Breast epithelium (tissue), 4 donors: Measurements from ENCODE around the gene CMTM6. TPM values are rescaled to one million over a fixed set of nuclear protein-coding genes. Genes with fewer than 3 reads are reported as not detected.

Experiments
- DNase-seq, 2 donors: peaks; one replicate each; pipeline ENCODE4 v3.0.0-alpha.2; 2019; ENCODE audit warnings: low spot score in 2 of 2
- H3K27ac ChIP-seq, 2 donors: fragments of 200-600 bp; sonication (generic) in 1 of 2; one replicate each; pipeline ENCODE4 v1.5.1; 2016 to 2019; ENCODE audit warnings: mild to moderate bottlenecking in 1 of 2
- H3K27me3 ChIP-seq, 2 donors: fragments of 200-600 bp; sonication (generic) in 1 of 2; one replicate each; pipeline versions ENCODE4 v1.5.1 to v1.6.0; 2017 to 2019; ENCODE audit warnings: control low read depth in 1 of 2, mild to moderate bottlenecking in 1 of 2
- H3K36me3 ChIP-seq: fragments of 200-600 bp; one replicate; pipeline ENCODE4 v1.5.1; 2019
- H3K4me1 ChIP-seq, 2 donors: fragments of 200-600 bp; sonication (generic); one replicate each; pipeline ENCODE4 v1.5.1; 2016 to 2019; ENCODE audit warnings: control low read depth in 1 of 2
- H3K4me3 ChIP-seq, 3 donors: fragments of 200-600 bp; sonication (generic); 1 replicate in 2 of 3; 2 replicates in 1 of 3; pipeline ENCODE4 v1.5.1; 2016 to 2019; ENCODE audit warnings: mild to moderate bottlenecking in 3 of 3, moderate library complexity in 2 of 3
- H3K9me3 ChIP-seq, 2 donors: fragments of 200-600 bp; sonication (generic) in 1 of 2; one replicate each; pipeline ENCODE4 v1.5.1; 2016 to 2019; ENCODE audit warnings: control low read depth in 1 of 2
- POLR2A ChIP-seq: fragments of 450-650 bp; IDR thresholded peaks from one replicate; pipeline ENCODE4 v1.6.1; 2016; ENCODE audit warnings: antibody characterized with exemption, mild to moderate bottlenecking, moderate library complexity
- POLR2AphosphoS5 ChIP-seq, 3 donors: sonication (generic); formaldehyde crosslinking; IDR thresholded peaks; one replicate each; pipeline ENCODE4 v1.6.1; 2017; ENCODE audit warnings: antibody characterized with exemption in 3 of 3
- intact Hi-C: fragments of 100-400 bp; cut with DNase I; formaldehyde crosslinking; loops from one replicate; pipeline ENCODE4 v1.15.1; 2023; ENCODE audit warnings: low total_unique reads
- total RNA-seq, 3 donors: library from RNA; depleted of rRNA; stranded (reverse); fragments of >200 nt; gene quantifications; one replicate each; pipeline ENCODE4 v1.1.0, GENCODE V29; 2016
- TF ChIP-seq, protein P1 (sequence below), 3 donors: fragments of 450-650 bp; IDR thresholded peaks; one replicate each; pipeline ENCODE4 v1.5.1; 2016 to 2017; ENCODE audit warnings: antibody characterized with exemption in 3 of 3, mild to moderate bottlenecking in 3 of 3, moderate library complexity in 3 of 3

CMTM6 gene
- total RNA-seq, 3 donors from 2014 or later, result 52.6 to 151 (median 89.5) TPM

- Histone ChIP-seq H3K27me3 (no peaks in the 10 kb centered on the region), H3K4me3 (no peak overlapping the region)
Observed at GRCh38 chr3:32450426-32450825, 52.2 kb downstream of the CMTM6 start.

DNA sequence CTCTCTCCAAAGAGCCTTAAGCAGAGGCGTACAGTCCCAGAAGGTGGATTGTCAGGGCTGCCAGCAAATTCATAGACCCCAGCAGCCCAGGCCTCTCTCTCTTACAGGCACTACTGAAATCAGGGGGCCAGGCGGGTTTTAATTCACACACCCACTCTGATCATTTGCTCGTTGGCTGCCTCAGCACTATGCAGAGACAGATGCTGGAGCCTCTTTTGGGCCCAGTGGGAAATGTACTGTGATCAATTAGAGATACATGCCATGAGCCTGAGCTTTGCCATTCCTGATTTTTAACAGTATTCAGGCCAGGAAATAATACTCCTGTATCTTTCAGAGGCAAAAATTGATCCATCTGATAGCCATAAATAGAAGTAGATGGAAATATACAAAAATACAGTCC is 53.0 kb downstream of the CMTM6 start:
- no peaks in the 10 kb centered on the region for H3K27me3 ChIP-seq
- H3K4me3 ChIP-seq, result no peak overlapping the region
- no peaks in the 10 kb centered on the region for H3K4me1 ChIP-seq
- no peak for DNase-seq
- intact Hi-C loops, result no loop called here
- no peaks in the 10 kb centered on the region for H3K9me3 ChIP-seq
- H3K27ac ChIP-seq, result no peak overlapping the region
- H3K36me3 ChIP-seq, result no peaks in the 10 kb centered on the region
- TF ChIP-seq POLR2A (no peak), POLR2AphosphoS5 (IDR thresholded peaks at IDR 0.05) (no peak)
- TF ChIP-seq, protein P1, sequence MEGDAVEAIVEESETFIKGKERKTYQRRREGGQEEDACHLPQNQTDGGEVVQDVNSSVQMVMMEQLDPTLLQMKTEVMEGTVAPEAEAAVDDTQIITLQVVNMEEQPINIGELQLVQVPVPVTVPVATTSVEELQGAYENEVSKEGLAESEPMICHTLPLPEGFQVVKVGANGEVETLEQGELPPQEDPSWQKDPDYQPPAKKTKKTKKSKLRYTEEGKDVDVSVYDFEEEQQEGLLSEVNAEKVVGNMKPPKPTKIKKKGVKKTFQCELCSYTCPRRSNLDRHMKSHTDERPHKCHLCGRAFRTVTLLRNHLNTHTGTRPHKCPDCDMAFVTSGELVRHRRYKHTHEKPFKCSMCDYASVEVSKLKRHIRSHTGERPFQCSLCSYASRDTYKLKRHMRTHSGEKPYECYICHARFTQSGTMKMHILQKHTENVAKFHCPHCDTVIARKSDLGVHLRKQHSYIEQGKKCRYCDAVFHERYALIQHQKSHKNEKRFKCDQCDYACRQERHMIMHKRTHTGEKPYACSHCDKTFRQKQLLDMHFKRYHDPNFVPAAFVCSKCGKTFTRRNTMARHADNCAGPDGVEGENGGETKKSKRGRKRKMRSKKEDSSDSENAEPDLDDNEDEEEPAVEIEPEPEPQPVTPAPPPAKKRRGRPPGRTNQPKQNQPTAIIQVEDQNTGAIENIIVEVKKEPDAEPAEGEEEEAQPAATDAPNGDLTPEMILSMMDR (IDR thresholded peaks at IDR 0.05), result no peak

More at GRCh38 chr3:32450426-32450825, 52.2 kb downstream of the CMTM6 start:
- Histone ChIP-seq H3K27ac (no peak overlapping the region), H3K36me3 (no peaks in the 10 kb centered on the region), H3K4me1 (no peaks in the 10 kb centered on the region), H3K9me3 (no peaks in the 10 kb centered on the region)
- intact Hi-C loops, result no loop called here
- TF ChIP-seq, protein P1 (IDR thresholded peaks at IDR 0.05), result no peak
- no peak for TF ChIP-seq POLR2A
- no peak for DNase-seq

GRCh38 chr3:32448686-32449474 is 53.8 kb downstream of the CMTM6 start:
- intact Hi-C loops, result no loop called here
- TF ChIP-seq, protein P1 (IDR thresholded peaks at IDR 0.05), result no peak
- no peak for TF ChIP-seq POLR2A
- no peak for TF ChIP-seq POLR2AphosphoS5 (IDR thresholded peaks at IDR 0.05)

DNA sequence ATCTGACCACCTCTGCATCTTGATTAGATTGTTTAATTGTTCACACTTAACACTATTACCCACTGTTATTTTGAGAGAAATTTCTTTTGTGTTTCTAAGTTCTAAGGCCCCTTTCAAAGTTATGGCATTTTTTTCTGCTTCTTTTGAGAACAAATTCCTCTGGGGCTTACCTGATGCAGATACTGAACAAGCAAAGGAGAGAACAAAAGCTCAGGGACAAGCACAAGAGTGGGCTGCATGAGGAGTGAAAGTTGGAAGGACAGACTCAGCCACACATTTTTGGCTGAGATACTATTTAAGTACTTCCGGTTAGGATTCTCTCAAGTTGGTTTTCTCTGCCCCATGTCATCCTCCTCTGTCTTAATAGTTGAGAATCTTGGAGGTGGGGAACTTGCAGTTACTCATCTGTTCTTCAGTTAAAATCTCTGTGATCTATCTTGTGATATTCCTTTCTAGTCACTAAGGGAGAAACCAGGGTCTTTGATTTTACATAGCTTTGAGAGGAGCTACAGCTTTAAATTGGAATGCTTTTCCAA is 54.7 kb downstream of the CMTM6 start:
- intact Hi-C loops, result no loop called here
- H3K9me3 ChIP-seq, result no peaks in the 10 kb centered on the region
- no peaks in the 10 kb centered on the region for H3K27me3 ChIP-seq
- H3K4me3 ChIP-seq, result no peak overlapping the region
- peak overlapping the region in 1 of 2 donors; percentile 50 for H3K27ac ChIP-seq
- H3K4me1 ChIP-seq, result no peaks in the 10 kb centered on the region
- no peak for TF ChIP-seq POLR2AphosphoS5 (IDR thresholded peaks at IDR 0.05)
- no peak for TF ChIP-seq POLR2A
- DNase-seq, result no peak
- H3K36me3 ChIP-seq, result no peaks in the 10 kb centered on the region

More at GRCh38 chr3:32448686-32449474, 53.8 kb downstream of the CMTM6 start:
- no peak for DNase-seq
- H3K9me3 ChIP-seq, result no peaks in the 10 kb centered on the region
- no peaks in the 10 kb centered on the region for H3K27me3 ChIP-seq
- no peak overlapping the region for H3K4me3 ChIP-seq
- no peaks in the 10 kb centered on the region for H3K4me1 ChIP-seq
- H3K36me3 ChIP-seq, result no peaks in the 10 kb centered on the region
- H3K27ac ChIP-seq, result peak overlapping the region; percentile 41 to 50

DNA sequence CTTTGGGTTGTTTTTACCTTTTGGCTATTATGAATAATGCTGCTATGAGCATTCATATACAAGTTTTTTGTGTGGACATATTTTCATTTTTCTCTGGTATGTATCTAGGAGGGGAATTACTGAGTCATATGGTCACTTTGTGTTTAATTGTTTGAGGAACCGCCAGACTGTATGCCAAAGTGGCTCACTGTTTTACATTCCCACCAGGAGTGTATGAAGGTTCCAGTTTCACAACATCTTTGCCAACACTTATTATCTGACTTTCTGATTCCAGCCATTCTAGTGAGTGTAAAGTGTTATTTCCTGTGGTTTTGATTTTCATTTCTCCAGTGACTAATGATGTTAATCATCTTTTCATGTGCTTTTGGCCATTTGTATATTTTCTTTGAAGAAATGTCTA is 59.2 kb downstream of the CMTM6 start:
- no peaks in the 10 kb centered on the region for H3K36me3 ChIP-seq
- DNase-seq, result peak in 1 of 2 donors; percentile 14
- peak overlapping the region; percentile 39 to 41 for H3K27ac ChIP-seq
- TF ChIP-seq, protein P1 (IDR thresholded peaks at IDR 0.05), result no peak
- TF ChIP-seq POLR2AphosphoS5 (IDR thresholded peaks at IDR 0.05), result no peak
- no peak for TF ChIP-seq POLR2A
- H3K9me3 ChIP-seq, result no peaks in the 10 kb centered on the region
- H3K4me1 ChIP-seq, result peaks cover 0 to 2% of the 10 kb centered on the region in 2 donors
- no peaks in the 10 kb centered on the region for H3K27me3 ChIP-seq
- H3K4me3 ChIP-seq, result no peak overlapping the region
- intact Hi-C loops, result no loop called here
